Heart left ventricle (tissue), 13 donors: Measurements from ENCODE around the gene RBM20.

Source experiments
- CTCF ChIP-seq, 12 donors: fragments of 200-600 bp; sonication (generic) in 4 of 12; IDR thresholded peaks; one replicate each; pipeline versions ENCODE4 v1.5.0 to v1.8.0; 2018 to 2022; ENCODE audit warnings: antibody characterized with exemption in 12 of 12, mild to moderate bottlenecking in 5 of 12
- POLR2A ChIP-seq, 2 donors: fragments of 450-650 bp; IDR thresholded peaks; one replicate each; pipeline ENCODE4 v1.6.1; 2017; ENCODE audit warnings: antibody characterized with exemption in 2 of 2, mild to moderate bottlenecking in 2 of 2, moderate library complexity in 2 of 2
- donor health status: ischemic (EF 13 %, LVEDD 7.1; RV severe dilation, severe dysfunction).
- donor health status: DM: no; HTN: yes; CAD: no.
- donor health status: DM: no; HTN: no; CAD: no.
- donor health status: ischemic (EF 25% LVEDD 6.9; RV normal size, moderate dysfunction).
- donor health status: ischemic (EF 25% LVEDD 5.7; RV mildly dilated, moderate dysfunction).
- donor health status: ischemic (EF 35%, LVEDD 5.7; RV mildly dilated, moderate dysfunction).
- donor health status: nonischemic (EF 11% LVEDD 7.7; RV severe dilation, severe dysfunction).
- donor health status: DM: yes; HTN: yes; CAD: no.
- donor health status: PGD.
- donor health status: ischemic (EF 29% LVEDD 5.4; RV normal size, mild dysfunction).
- donor health status: nonischemic (EF 23%, LVEDD 6.1; RV moderate dilation, normal function).

DNA sequence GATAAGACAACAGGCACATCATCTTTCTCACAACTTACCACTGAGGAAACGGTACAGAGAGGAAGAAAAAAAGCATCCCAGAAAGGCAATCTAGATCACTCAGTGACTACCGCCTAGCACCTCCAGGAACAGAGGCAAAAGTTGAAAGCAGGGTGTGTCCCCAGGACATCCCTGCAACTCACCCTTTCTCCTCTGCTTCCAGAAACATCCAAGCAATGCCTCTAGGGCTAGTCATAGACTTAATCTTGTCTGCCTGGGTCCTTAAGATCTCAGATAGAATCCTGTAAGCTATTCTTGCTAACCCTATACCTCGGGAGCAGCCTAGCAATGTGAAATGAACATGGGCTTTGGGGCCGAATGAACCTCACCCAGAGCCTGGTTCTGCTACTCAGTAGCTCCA is 208.8 kb downstream of the RBM20 start:
- no peak for TF ChIP-seq CTCF (IDR thresholded peaks at IDR 0.05)
- TF ChIP-seq POLR2A (IDR thresholded peaks at IDR 0.05): no peak
